GM23338 (cell line): ENCODE data around the gene TRIM27.

Experiments used
- CREB1 ChIP-seq: fragments of 250-450 bp; sonication (Bioruptor Pico); IDR thresholded peaks from 2 replicates; pipeline ENCODE4 v1.5.0; 2020; ENCODE audit warnings: low read depth, mild to moderate bottlenecking, moderate library complexity
- ETS1 ChIP-seq: IDR thresholded peaks from 2 replicates; pipeline ENCODE4 v1.6.1; 2016; ENCODE audit warnings: antibody characterized with exemption
- EZH2 ChIP-seq: fragments of 200-600 bp; sonication (generic); IDR thresholded peaks from one replicate; pipeline ENCODE4 v1.8.0; 2017; ENCODE audit warnings: antibody characterized with exemption, mild to moderate bottlenecking, low read depth; ENCODE audit not compliant: unreplicated experiment
- EZH2phosphoT487 ChIP-seq: fragments of 200-600 bp; sonication (generic); IDR thresholded peaks from one replicate; pipeline ENCODE4 v1.8.1; 2018; ENCODE audit warnings: antibody characterized with exemption; ENCODE audit not compliant: unreplicated experiment
- JUNB ChIP-seq: IDR thresholded peaks from one replicate; pipeline ENCODE4 v1.6.1; 2016; ENCODE audit warnings: antibody characterized with exemption; ENCODE audit not compliant: unreplicated experiment
- NANOG ChIP-seq: IDR thresholded peaks from 2 replicates; pipeline ENCODE4 v1.6.1; 2016; ENCODE audit warnings: antibody characterized with exemption, borderline replicate concordance
- POLR2AphosphoS5 ChIP-seq: IDR thresholded peaks from 2 replicates; pipeline ENCODE4 v1.6.1; 2016; ENCODE audit warnings: antibody characterized with exemption, low read depth
- ZNF114 ChIP-seq: fragments of 250-450 bp; sonication (Bioruptor Pico); IDR thresholded peaks from 2 replicates; pipeline ENCODE4 v1.5.0; 2020; ENCODE audit warnings: mild to moderate bottlenecking, moderate library complexity
- ZNF331 ChIP-seq: fragments of 250-450 bp; sonication (Bioruptor Pico); IDR thresholded peaks from 2 replicates; pipeline ENCODE4 v1.5.0; 2020; ENCODE audit warnings: low read depth, mild to moderate bottlenecking, moderate library complexity
- TF ChIP-seq, protein P1 (sequence below), 2 experiments: fragments of 200-600 bp in 1 of 2; sonication (generic) in 1 of 2; conservative IDR thresholded peaks; 2 replicates each; pipeline versions ENCODE4 v1.5.1 to v1.6.1; 2016 to 2017; ENCODE audit warnings: antibody characterized with exemption in 2 of 2, low read depth in 2 of 2, mild to moderate bottlenecking in 2 of 2, moderate library complexity in 1 of 2
- TF ChIP-seq, protein P2 (sequence below): IDR thresholded peaks from one replicate; pipeline ENCODE4 v1.6.1; 2018; ENCODE audit warnings: antibody characterized with exemption; ENCODE audit not compliant: unreplicated experiment

GRCh38 chr6:28900577-28901256, 23.1 kb downstream of the TRIM27 start:
- TF ChIP-seq, protein P1, sequence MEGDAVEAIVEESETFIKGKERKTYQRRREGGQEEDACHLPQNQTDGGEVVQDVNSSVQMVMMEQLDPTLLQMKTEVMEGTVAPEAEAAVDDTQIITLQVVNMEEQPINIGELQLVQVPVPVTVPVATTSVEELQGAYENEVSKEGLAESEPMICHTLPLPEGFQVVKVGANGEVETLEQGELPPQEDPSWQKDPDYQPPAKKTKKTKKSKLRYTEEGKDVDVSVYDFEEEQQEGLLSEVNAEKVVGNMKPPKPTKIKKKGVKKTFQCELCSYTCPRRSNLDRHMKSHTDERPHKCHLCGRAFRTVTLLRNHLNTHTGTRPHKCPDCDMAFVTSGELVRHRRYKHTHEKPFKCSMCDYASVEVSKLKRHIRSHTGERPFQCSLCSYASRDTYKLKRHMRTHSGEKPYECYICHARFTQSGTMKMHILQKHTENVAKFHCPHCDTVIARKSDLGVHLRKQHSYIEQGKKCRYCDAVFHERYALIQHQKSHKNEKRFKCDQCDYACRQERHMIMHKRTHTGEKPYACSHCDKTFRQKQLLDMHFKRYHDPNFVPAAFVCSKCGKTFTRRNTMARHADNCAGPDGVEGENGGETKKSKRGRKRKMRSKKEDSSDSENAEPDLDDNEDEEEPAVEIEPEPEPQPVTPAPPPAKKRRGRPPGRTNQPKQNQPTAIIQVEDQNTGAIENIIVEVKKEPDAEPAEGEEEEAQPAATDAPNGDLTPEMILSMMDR (conservative IDR thresholded peaks at IDR 0.05; ENCODE audit: low read depth in 2 of 2): no peak
- TF ChIP-seq POLR2AphosphoS5 (no peak), EZH2 (no peak), EZH2phosphoT487 (no peak), CREB1 (no peak), ZNF331 (CRISPR knock-in tag) (no peak), ZNF114 (CRISPR knock-in tag) (no peak), ETS1 (no peak), JUNB (no peak), NANOG (no peak)
- TF ChIP-seq, protein P2, sequence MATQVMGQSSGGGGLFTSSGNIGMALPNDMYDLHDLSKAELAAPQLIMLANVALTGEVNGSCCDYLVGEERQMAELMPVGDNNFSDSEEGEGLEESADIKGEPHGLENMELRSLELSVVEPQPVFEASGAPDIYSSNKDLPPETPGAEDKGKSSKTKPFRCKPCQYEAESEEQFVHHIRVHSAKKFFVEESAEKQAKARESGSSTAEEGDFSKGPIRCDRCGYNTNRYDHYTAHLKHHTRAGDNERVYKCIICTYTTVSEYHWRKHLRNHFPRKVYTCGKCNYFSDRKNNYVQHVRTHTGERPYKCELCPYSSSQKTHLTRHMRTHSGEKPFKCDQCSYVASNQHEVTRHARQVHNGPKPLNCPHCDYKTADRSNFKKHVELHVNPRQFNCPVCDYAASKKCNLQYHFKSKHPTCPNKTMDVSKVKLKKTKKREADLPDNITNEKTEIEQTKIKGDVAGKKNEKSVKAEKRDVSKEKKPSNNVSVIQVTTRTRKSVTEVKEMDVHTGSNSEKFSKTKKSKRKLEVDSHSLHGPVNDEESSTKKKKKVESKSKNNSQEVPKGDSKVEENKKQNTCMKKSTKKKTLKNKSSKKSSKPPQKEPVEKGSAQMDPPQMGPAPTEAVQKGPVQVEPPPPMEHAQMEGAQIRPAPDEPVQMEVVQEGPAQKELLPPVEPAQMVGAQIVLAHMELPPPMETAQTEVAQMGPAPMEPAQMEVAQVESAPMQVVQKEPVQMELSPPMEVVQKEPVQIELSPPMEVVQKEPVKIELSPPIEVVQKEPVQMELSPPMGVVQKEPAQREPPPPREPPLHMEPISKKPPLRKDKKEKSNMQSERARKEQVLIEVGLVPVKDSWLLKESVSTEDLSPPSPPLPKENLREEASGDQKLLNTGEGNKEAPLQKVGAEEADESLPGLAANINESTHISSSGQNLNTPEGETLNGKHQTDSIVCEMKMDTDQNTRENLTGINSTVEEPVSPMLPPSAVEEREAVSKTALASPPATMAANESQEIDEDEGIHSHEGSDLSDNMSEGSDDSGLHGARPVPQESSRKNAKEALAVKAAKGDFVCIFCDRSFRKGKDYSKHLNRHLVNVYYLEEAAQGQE: no peak
